HEK293 (cell line): ENCODE results near the gene PAF1.
A peak's percentile ranks its signal among the peaks of the same experiment; 100 is the strongest.

Source experiments
- ATF2 ChIP-seq: fragments of 450-650 bp; formaldehyde crosslinking; IDR thresholded peaks from 2 replicates; pipeline ENCODE4 v1.5.1; 2016; ENCODE audit warnings: missing biosample characterization, missing genetic modification characterization, low read depth
- BCL11A ChIP-seq: fragments of 450-650 bp; formaldehyde crosslinking; IDR thresholded peaks from 2 replicates; pipeline ENCODE4 v1.5.1; 2016; ENCODE audit warnings: low read depth, missing biosample characterization, missing genetic modification characterization
- GLIS1 ChIP-seq: fragments of 450-650 bp; formaldehyde crosslinking; IDR thresholded peaks from 2 replicates; pipeline ENCODE4 v1.5.1; 2016; ENCODE audit warnings: missing biosample characterization, missing genetic modification characterization
- KLF16 ChIP-seq: fragments of 450-650 bp; formaldehyde crosslinking; IDR thresholded peaks from 2 replicates; pipeline ENCODE4 v1.5.1; 2017; ENCODE audit warnings: missing biosample characterization, missing genetic modification characterization
- OVOL3 ChIP-seq: fragments of 450-650 bp; formaldehyde crosslinking; IDR thresholded peaks from 2 replicates; pipeline ENCODE4 v1.5.1; 2016; ENCODE audit warnings: missing biosample characterization, missing genetic modification characterization
- PRDM1 ChIP-seq: fragments of 450-650 bp; formaldehyde crosslinking; IDR thresholded peaks from 2 replicates; pipeline ENCODE4; 2016; ENCODE audit warnings: missing biosample characterization, missing genetic modification characterization
- ZBTB17 ChIP-seq: fragments of 450-650 bp; formaldehyde crosslinking; IDR thresholded peaks from 2 replicates; pipeline ENCODE4 v1.5.1; 2016; ENCODE audit warnings: missing biosample characterization, missing genetic modification characterization
- ZBTB48 ChIP-seq: fragments of 450-650 bp; formaldehyde crosslinking; IDR thresholded peaks from 2 replicates; pipeline ENCODE4 v1.5.1; 2016; ENCODE audit warnings: missing biosample characterization, missing genetic modification characterization
- ZEB2 ChIP-seq: fragments of 450-650 bp; formaldehyde crosslinking; IDR thresholded peaks from 2 replicates; pipeline ENCODE4 v1.5.1; 2016; ENCODE audit warnings: missing biosample characterization, missing genetic modification characterization
- ZFP3 ChIP-seq: fragments of 450-650 bp; formaldehyde crosslinking; IDR thresholded peaks from 2 replicates; pipeline ENCODE4 v1.5.1; 2016; ENCODE audit warnings: low read depth, missing biosample characterization, missing genetic modification characterization
- ZFP37 ChIP-seq: fragments of 450-650 bp; formaldehyde crosslinking; IDR thresholded peaks from 2 replicates; pipeline ENCODE4 v1.5.1; 2016; ENCODE audit warnings: missing biosample characterization, missing genetic modification characterization
- ZNF121 ChIP-seq: fragments of 450-650 bp; formaldehyde crosslinking; IDR thresholded peaks from 2 replicates; pipeline ENCODE4 v1.5.1; 2016; ENCODE audit warnings: missing biosample characterization, missing genetic modification characterization
- ZNF169 ChIP-seq: fragments of 450-650 bp; formaldehyde crosslinking; IDR thresholded peaks from 2 replicates; pipeline ENCODE4 v1.5.1; 2016; ENCODE audit warnings: missing biosample characterization, missing genetic modification characterization
- ZNF174 ChIP-seq: fragments of 450-650 bp; formaldehyde crosslinking; IDR thresholded peaks from 2 replicates; pipeline ENCODE4 v1.5.0; 2017; ENCODE audit warnings: missing biosample characterization, mild to moderate bottlenecking, missing genetic modification characterization
- ZNF24 ChIP-seq: fragments of 450-650 bp; formaldehyde crosslinking; IDR thresholded peaks from 2 replicates; pipeline ENCODE4 v1.5.1; 2016; ENCODE audit warnings: missing biosample characterization, missing genetic modification characterization
- ZNF274 ChIP-seq, 2 experiments: fragments of 200-500 bp in 1 of 2; fragments of 450-650 bp in 1 of 2; sonication (Bioruptor generic) in 1 of 2; formaldehyde crosslinking in 1 of 2; IDR thresholded peaks; 2 replicates each; pipeline versions ENCODE4 v1.5.1 to v1.6.1; 2014 to 2016; ENCODE audit warnings: borderline replicate concordance in 1 of 2, inconsistent platforms in 1 of 2, low read length in 1 of 2, missing biosample characterization in 1 of 2, missing genetic modification characterization in 1 of 2
- ZNF302 ChIP-seq: fragments of 450-650 bp; formaldehyde crosslinking; IDR thresholded peaks from 2 replicates; pipeline ENCODE4 v1.5.1; 2016; ENCODE audit warnings: missing biosample characterization, missing genetic modification characterization, low read depth
- ZNF324 ChIP-seq: fragments of 450-650 bp; formaldehyde crosslinking; IDR thresholded peaks from 2 replicates; pipeline ENCODE4 v1.5.1; 2016; ENCODE audit warnings: missing biosample characterization, missing genetic modification characterization
- ZNF335 ChIP-seq: fragments of 450-650 bp; formaldehyde crosslinking; conservative IDR thresholded peaks from 2 replicates; pipeline ENCODE4 v1.5.1; 2016; ENCODE audit warnings: missing biosample characterization, missing genetic modification characterization
- ZNF514 ChIP-seq: fragments of 450-650 bp; formaldehyde crosslinking; IDR thresholded peaks from 2 replicates; pipeline ENCODE4 v1.5.1; 2016; ENCODE audit warnings: missing biosample characterization, missing genetic modification characterization
- ZNF530 ChIP-seq: fragments of 450-650 bp; formaldehyde crosslinking; IDR thresholded peaks from 2 replicates; pipeline ENCODE4 v1.5.1; 2016; ENCODE audit warnings: low read depth, missing biosample characterization, missing genetic modification characterization
- ZNF561 ChIP-seq: fragments of 450-650 bp; IDR thresholded peaks from 2 replicates; pipeline ENCODE4 v1.5.1; 2018; ENCODE audit warnings: missing biosample characterization, missing genetic modification characterization, borderline replicate concordance
- ZNF571 ChIP-seq: fragments of 450-650 bp; formaldehyde crosslinking; IDR thresholded peaks from 2 replicates; pipeline ENCODE4 v1.5.0; 2017; ENCODE audit warnings: missing biosample characterization, missing genetic modification characterization
- ZNF600 ChIP-seq: fragments of 450-650 bp; formaldehyde crosslinking; IDR thresholded peaks from 2 replicates; pipeline ENCODE4 v1.5.1; 2016; ENCODE audit warnings: missing biosample characterization, missing genetic modification characterization
- ZNF623 ChIP-seq: fragments of 450-650 bp; formaldehyde crosslinking; IDR thresholded peaks from 2 replicates; pipeline ENCODE4 v1.5.1; 2016; ENCODE audit warnings: missing biosample characterization, missing genetic modification characterization
- ZNF624 ChIP-seq: fragments of 450-650 bp; formaldehyde crosslinking; IDR thresholded peaks from 2 replicates; pipeline ENCODE4 v1.5.1; 2017; ENCODE audit warnings: missing biosample characterization, missing genetic modification characterization
- ZNF629 ChIP-seq: fragments of 450-650 bp; formaldehyde crosslinking; IDR thresholded peaks from 2 replicates; pipeline ENCODE4 v1.5.1; 2017; ENCODE audit warnings: missing biosample characterization, missing genetic modification characterization
- ZNF664 ChIP-seq: fragments of 450-650 bp; formaldehyde crosslinking; IDR thresholded peaks from 2 replicates; pipeline ENCODE4 v1.5.1; 2016; ENCODE audit warnings: missing biosample characterization, missing genetic modification characterization
- ZNF837 ChIP-seq: fragments of 450-650 bp; formaldehyde crosslinking; IDR thresholded peaks from 2 replicates; pipeline ENCODE4 v1.5.1; 2016; ENCODE audit warnings: missing biosample characterization, missing genetic modification characterization
- ZSCAN4 ChIP-seq: fragments of 450-650 bp; formaldehyde crosslinking; IDR thresholded peaks from 2 replicates; pipeline ENCODE4 v1.5.1; 2017; ENCODE audit warnings: missing biosample characterization, missing genetic modification characterization
- TF ChIP-seq, protein P1 (sequence below): fragments of 450-650 bp; formaldehyde crosslinking; IDR thresholded peaks from 2 replicates; pipeline ENCODE4 v1.5.1; 2016; ENCODE audit warnings: missing biosample characterization, missing genetic modification characterization
- TF ChIP-seq, protein P2 (sequence below): fragments of 450-650 bp; formaldehyde crosslinking; IDR thresholded peaks from 2 replicates; pipeline ENCODE4 v1.5.1; 2016; ENCODE audit warnings: missing biosample characterization, missing genetic modification characterization

The PAF1 gene

GRCh38 chr19:39430675-39431593 is 40.0 kb upstream of the PAF1 start (continued):
- no peak for TF ChIP-seq ZNF169 (tag by site-specific recombination)
- peak; percentile 73 for TF ChIP-seq ZNF324 (tag by site-specific recombination)
- TF ChIP-seq ZNF24 (tag by site-specific recombination) = peak; percentile 79; the same call in 1 of the 2 replicates
- TF ChIP-seq ZNF302 (tag by site-specific recombination) = no peak
- no peak for TF ChIP-seq OVOL3 (tag by site-specific recombination)
- TF ChIP-seq ZNF174 (tag by site-specific recombination) = no peak
- TF ChIP-seq GLIS1 (tag by site-specific recombination) = peak; percentile 65
- TF ChIP-seq ZNF274 (IDR thresholded peaks at IDR 0.05; ENCODE audit: low read length) = no peak
- TF ChIP-seq ZNF274 (tag by site-specific recombination; IDR thresholded peaks at IDR 0.05; ENCODE audit: borderline replicate concordance) = no peak
- TF ChIP-seq ZNF624 = no peak
- 0 out of 2 replicates have a peak, but pooled peaks have one; percentile 16 for TF ChIP-seq KLF16 (tag by site-specific recombination)
- no peak for TF ChIP-seq ZNF121 (tag by site-specific recombination)
- TF ChIP-seq ZFP37 (tag by site-specific recombination) = peak; percentile 97
- TF ChIP-seq ZNF837 (tag by site-specific recombination) = no peak
- TF ChIP-seq ZNF335 (tag by site-specific recombination) = peak; percentile 36
- peak; percentile 94 for TF ChIP-seq PRDM1 (tag by site-specific recombination)
- TF ChIP-seq, protein P1, sequence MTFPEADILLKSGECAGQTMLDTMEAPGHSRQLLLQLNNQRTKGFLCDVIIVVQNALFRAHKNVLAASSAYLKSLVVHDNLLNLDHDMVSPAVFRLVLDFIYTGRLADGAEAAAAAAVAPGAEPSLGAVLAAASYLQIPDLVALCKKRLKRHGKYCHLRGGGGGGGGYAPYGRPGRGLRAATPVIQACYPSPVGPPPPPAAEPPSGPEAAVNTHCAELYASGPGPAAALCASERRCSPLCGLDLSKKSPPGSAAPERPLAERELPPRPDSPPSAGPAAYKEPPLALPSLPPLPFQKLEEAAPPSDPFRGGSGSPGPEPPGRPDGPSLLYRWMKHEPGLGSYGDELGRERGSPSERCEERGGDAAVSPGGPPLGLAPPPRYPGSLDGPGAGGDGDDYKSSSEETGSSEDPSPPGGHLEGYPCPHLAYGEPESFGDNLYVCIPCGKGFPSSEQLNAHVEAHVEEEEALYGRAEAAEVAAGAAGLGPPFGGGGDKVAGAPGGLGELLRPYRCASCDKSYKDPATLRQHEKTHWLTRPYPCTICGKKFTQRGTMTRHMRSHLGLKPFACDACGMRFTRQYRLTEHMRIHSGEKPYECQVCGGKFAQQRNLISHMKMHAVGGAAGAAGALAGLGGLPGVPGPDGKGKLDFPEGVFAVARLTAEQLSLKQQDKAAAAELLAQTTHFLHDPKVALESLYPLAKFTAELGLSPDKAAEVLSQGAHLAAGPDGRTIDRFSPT = peak; percentile 49
- peak; percentile 99 for TF ChIP-seq ZNF629 (tag by site-specific recombination)
- TF ChIP-seq ZSCAN4 (tag by site-specific recombination) = no peak
- TF ChIP-seq, protein P2, sequence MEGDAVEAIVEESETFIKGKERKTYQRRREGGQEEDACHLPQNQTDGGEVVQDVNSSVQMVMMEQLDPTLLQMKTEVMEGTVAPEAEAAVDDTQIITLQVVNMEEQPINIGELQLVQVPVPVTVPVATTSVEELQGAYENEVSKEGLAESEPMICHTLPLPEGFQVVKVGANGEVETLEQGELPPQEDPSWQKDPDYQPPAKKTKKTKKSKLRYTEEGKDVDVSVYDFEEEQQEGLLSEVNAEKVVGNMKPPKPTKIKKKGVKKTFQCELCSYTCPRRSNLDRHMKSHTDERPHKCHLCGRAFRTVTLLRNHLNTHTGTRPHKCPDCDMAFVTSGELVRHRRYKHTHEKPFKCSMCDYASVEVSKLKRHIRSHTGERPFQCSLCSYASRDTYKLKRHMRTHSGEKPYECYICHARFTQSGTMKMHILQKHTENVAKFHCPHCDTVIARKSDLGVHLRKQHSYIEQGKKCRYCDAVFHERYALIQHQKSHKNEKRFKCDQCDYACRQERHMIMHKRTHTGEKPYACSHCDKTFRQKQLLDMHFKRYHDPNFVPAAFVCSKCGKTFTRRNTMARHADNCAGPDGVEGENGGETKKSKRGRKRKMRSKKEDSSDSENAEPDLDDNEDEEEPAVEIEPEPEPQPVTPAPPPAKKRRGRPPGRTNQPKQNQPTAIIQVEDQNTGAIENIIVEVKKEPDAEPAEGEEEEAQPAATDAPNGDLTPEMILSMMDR = no peak
- TF ChIP-seq ZNF623 (tag by site-specific recombination) = 0 out of 2 replicates have a peak, but pooled peaks have one; percentile 14
- peak; percentile 94 for TF ChIP-seq BCL11A
- peak; percentile 78 for TF ChIP-seq ATF2 (tag by site-specific recombination)
- TF ChIP-seq ZEB2 = peak; percentile 87
- TF ChIP-seq ZNF571 (tag by site-specific recombination) = no peak
- 0 out of 2 replicates have a peak, but pooled peaks have one; percentile 11 for TF ChIP-seq ZBTB48
- no peak for TF ChIP-seq ZFP3
- TF ChIP-seq ZNF664 (tag by site-specific recombination) = peak; percentile 79; the same call in 1 of the 2 replicates
- no peak for TF ChIP-seq ZNF561 (tag by site-specific recombination)
- TF ChIP-seq ZNF514 (tag by site-specific recombination) = no peak
- TF ChIP-seq ZNF600 (tag by site-specific recombination) = peak; percentile 100
- TF ChIP-seq ZNF530 (tag by site-specific recombination) = no peak
- peak; percentile 91 for TF ChIP-seq ZBTB17 (tag by site-specific recombination)
